ENCODE results near the gene SORCS2. TPM values are rescaled to one million over a fixed set of nuclear protein-coding genes. Genes with fewer than 3 reads are reported as not detected.

Gene SORCS2
- total RNA-seq, 4 donors from 2014 or later = 0.07 to 1.2 (median 0.11) TPM

DNA sequence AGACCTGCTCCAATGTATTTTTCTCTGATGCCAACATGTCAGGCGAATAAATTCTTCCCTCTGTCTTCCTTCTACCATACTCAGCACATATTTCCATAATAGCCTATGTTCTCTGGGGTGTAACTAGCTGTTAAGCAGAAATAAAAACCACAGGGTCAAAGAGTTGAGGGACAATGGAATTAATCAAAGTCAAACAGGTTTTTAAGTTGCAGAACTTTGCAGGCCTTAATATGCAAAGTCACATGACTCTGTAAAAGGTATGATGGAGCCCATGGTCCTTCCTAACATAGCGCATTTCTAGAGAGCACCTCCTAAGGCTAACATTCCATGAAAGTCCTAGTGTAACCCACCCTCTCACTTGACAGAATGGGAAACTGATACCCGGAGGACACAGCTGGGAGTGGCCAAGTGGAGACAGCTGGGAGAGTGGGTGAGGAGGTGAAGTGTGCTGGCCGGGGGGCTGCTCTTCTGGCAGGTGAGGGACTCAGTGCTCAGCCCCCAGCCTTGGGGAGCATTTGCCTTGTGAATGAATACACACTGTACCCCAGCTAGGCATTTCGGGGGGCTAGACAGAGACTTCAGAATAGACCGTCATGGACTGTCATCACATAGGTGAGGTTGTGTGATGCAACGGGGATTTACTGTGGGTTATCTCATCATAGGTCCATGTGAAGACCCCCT lies 8.4 kb upstream of the SORCS2 start:
- ATAC-seq (no peak), DNase-seq (no peak)
- TF ChIP-seq, protein P1, sequence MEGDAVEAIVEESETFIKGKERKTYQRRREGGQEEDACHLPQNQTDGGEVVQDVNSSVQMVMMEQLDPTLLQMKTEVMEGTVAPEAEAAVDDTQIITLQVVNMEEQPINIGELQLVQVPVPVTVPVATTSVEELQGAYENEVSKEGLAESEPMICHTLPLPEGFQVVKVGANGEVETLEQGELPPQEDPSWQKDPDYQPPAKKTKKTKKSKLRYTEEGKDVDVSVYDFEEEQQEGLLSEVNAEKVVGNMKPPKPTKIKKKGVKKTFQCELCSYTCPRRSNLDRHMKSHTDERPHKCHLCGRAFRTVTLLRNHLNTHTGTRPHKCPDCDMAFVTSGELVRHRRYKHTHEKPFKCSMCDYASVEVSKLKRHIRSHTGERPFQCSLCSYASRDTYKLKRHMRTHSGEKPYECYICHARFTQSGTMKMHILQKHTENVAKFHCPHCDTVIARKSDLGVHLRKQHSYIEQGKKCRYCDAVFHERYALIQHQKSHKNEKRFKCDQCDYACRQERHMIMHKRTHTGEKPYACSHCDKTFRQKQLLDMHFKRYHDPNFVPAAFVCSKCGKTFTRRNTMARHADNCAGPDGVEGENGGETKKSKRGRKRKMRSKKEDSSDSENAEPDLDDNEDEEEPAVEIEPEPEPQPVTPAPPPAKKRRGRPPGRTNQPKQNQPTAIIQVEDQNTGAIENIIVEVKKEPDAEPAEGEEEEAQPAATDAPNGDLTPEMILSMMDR (IDR thresholded peaks at IDR 0.05 in 4 of 5, conservative IDR thresholded peaks at IDR 0.05 in 1 of 5) = no peak
- TF ChIP-seq POLR2A (IDR thresholded peaks at IDR 0.05) = no peak
- Histone ChIP-seq H3K27me3 (peaks cover 0 to 17% (median 0%) of the 10 kb centered on the region in 3 donors), H3K4me3 (no peak overlapping the region), H3K36me3 (no peaks in the 10 kb centered on the region), H3K27ac (no peak overlapping the region), H3K9me3 (peaks cover 0 to 10% (median 2%) of the 10 kb centered on the region in 3 donors), H3K4me1 (no peaks in the 10 kb centered on the region)
- intact Hi-C loops (cut with DNase I; ENCODE audit: low total_unique reads) = no loop called here
- in situ Hi-C loops (cut with MboI; ENCODE audit: low sequenced_read_pairs in 4 of 4) = loop anchor here in 3 of 4 donors (10.0 to 25.0 kb wide), 2 partner anchors 528 to 541 kb away; no protein-coding TSS in a partner anchor

DNA sequence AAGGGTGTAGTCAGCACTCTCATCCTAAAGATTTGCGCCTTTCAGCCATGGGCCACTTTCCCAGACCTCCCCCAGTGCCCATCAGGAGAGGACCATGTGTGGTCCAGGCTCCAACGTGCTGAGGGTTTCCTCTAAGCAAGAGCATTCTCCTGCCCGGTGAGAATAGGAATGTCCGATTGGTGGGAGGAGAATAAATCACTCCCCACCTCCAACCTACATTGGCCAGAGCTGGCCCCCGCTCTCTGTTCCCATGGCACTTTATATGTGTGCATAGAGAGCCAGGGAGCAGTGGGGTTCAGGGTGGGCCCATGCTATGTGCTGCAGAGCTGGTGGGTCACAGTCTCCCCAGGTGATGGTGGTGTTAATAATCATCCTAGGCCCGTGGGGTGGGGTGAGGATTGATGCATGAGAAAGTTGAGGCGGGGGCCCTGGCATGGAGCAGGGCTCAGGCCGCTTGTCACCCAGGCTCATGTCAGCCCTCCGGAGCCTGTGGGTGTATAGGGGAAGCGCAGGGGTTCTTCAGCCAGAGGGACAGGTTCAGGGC lies 6.8 kb upstream of the SORCS2 start:
- H3K4me3 ChIP-seq = no peak overlapping the region
- in situ Hi-C loops (cut with MboI; ENCODE audit: low sequenced_read_pairs in 4 of 4) = loop anchor here in 3 of 4 donors (10.0 to 25.0 kb wide), 2 partner anchors 527 to 539 kb away; no protein-coding TSS in a partner anchor
- intact Hi-C loops (cut with DNase I; ENCODE audit: low total_unique reads) = no loop called here

DNA sequence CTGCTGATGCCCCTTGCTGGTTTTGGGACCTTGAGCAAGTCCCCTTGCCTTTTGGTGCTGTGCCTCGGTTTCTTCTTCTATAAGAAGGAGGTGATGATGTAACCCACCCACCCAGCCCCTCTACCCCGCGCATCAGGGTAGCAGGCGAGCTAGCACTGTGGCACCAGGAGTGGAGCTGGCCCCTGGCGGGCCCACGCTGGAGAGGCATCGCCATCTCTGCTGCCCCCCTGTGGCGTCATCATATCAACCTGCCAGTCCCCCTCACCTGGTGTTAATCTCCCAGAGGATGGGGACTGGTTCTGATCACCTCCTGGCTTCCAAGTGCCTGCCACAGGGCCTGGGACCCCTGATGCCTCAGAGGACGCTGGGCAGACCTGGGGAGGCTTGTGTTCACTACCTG lies 6.3 kb upstream of the SORCS2 start:
- no peaks in the 10 kb centered on the region for H3K4me1 ChIP-seq
- no peak for ATAC-seq
- no peak for TF ChIP-seq POLR2A (IDR thresholded peaks at IDR 0.05)
- TF ChIP-seq, protein P1 (IDR thresholded peaks at IDR 0.05 in 4 of 5, conservative IDR thresholded peaks at IDR 0.05 in 1 of 5) = no peak
- H3K4me3 ChIP-seq = no peak overlapping the region
- intact Hi-C loops (cut with DNase I; ENCODE audit: low total_unique reads) = no loop called here
- no peaks in the 10 kb centered on the region for H3K36me3 ChIP-seq
- H3K9me3 ChIP-seq = no peaks in the 10 kb centered on the region
- DNase-seq = no peak
- H3K27me3 ChIP-seq = peaks cover 0 to 26% (median 3%) of the 10 kb centered on the region in 3 donors
- in situ Hi-C loops (cut with MboI; ENCODE audit: low sequenced_read_pairs in 4 of 4) = loop anchor here in 3 of 4 donors (10.0 to 25.0 kb wide), 2 partner anchors 526 to 539 kb away; no protein-coding TSS in a partner anchor
- H3K27ac ChIP-seq = no peak overlapping the region

More for the DNA sequence above, 6.8 kb upstream of the SORCS2 start:
- TF ChIP-seq, protein P1 (IDR thresholded peaks at IDR 0.05 in 4 of 5, conservative IDR thresholded peaks at IDR 0.05 in 1 of 5) = no peak
- TF ChIP-seq POLR2A (IDR thresholded peaks at IDR 0.05) = no peak
- DNase-seq = no peak
- no peaks in the 10 kb centered on the region for H3K4me1 ChIP-seq
- no peak overlapping the region for H3K27ac ChIP-seq
- no peaks in the 10 kb centered on the region for H3K9me3 ChIP-seq
- peaks cover 0 to 26% (median 3%) of the 10 kb centered on the region in 3 donors for H3K27me3 ChIP-seq
- no peak for ATAC-seq
- H3K36me3 ChIP-seq = no peaks in the 10 kb centered on the region

DNA sequence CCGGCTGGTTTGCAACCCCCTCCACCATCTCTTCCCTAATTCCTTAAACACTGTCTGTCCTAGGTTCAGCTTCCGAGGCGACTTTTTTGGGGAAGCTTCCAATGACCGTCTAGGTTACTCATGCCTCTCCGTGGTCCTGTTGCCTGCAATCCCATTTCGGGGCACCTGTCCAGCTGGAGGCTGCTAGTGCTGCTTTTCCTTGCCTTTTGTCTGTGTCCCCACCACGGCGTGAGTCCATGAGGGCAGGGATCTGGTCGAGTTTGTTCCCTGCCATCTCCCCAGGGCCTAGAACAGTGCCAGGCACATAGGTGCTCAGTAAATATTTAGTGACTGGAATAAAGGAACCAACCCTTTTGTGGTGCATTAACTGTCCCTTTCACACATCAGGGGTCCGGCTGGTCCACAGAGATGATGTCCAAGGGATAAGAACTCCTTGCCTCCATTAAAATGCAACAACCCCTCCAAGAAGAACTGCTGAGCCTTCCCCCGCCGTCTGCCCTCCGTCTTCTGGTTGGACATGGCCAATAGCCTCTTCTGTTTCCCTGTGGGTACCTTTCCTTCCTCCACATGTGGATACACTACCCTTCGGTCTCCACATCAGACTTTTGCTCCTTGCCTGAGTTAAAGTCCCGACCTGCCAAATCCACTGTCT lies 5.7 kb upstream of the SORCS2 start:
- no peak overlapping the region for H3K4me3 ChIP-seq
- no peak for TF ChIP-seq POLR2A (IDR thresholded peaks at IDR 0.05)
- TF ChIP-seq, protein P1 (IDR thresholded peaks at IDR 0.05 in 4 of 5, conservative IDR thresholded peaks at IDR 0.05 in 1 of 5) = no peak
- intact Hi-C loops (cut with DNase I; ENCODE audit: low total_unique reads) = no loop called here
- no peaks in the 10 kb centered on the region for H3K36me3 ChIP-seq
- no peak overlapping the region for H3K27ac ChIP-seq
- DNase-seq (no peak), ATAC-seq (no peak)
- peaks cover 0 to 26% (median 5%) of the 10 kb centered on the region in 3 donors for H3K27me3 ChIP-seq
- no peaks in the 10 kb centered on the region for H3K4me1 ChIP-seq
- in situ Hi-C loops (cut with MboI; ENCODE audit: low sequenced_read_pairs in 4 of 4) = loop anchor here in 3 of 4 donors (10.0 to 25.0 kb wide), 2 partner anchors 526 to 538 kb away; no protein-coding TSS in a partner anchor
- no peaks in the 10 kb centered on the region for H3K9me3 ChIP-seq

All from gastrocnemius medialis (tissue), 4 donors.